NOMO-1 (cell line): ENCODE results near the gene CEP350.
A peak's percentile ranks its signal among the peaks of the same experiment; 100 is the strongest.

Experiments
- DNase-seq, 2 experiments: peaks; one replicate each; lab custom pipeline; 2025; ENCODE audit not compliant: unreplicated experiment in 2 of 2; lab: John Stamatoyannopoulos, UW

The CEP350 gene, protein sequence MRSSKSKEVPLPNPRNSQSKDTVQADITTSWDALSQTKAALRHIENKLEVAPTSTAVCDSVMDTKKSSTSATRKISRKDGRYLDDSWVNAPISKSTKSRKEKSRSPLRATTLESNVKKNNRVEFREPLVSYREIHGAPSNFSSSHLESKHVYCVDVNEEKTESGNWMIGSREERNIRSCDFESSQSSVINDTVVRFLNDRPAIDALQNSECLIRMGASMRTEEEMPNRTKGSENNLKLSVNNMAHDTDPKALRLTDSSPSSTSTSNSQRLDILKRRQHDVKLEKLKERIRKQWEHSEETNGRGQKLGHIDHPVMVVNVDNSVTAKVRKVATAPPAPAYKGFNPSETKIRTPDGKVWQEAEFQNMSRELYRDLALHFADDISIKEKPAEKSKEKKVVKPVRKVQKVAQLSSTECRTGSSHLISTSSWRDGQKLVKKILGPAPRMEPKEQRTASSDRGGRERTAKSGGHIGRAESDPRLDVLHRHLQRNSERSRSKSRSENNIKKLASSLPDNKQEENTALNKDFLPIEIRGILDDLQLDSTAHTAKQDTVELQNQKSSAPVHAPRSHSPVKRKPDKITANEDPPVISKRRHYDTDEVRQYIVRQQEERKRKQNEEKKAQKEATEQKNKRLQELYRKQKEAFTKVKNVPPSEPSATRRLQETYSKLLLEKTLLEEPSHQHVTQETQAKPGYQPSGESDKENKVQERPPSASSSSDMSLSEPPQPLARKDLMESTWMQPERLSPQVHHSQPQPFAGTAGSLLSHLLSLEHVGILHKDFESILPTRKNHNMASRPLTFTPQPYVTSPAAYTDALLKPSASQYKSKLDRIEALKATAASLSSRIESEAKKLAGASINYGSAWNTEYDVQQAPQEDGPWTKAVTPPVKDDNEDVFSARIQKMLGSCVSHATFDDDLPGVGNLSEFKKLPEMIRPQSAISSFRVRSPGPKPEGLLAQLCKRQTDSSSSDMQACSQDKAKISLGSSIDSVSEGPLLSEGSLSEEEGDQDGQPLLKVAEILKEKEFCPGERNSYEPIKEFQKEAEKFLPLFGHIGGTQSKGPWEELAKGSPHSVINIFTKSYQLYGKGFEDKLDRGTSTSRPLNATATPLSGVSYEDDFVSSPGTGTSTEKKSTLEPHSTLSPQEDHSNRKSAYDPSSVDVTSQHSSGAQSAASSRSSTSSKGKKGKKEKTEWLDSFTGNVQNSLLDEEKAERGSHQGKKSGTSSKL (N-terminal part only)

DNA sequence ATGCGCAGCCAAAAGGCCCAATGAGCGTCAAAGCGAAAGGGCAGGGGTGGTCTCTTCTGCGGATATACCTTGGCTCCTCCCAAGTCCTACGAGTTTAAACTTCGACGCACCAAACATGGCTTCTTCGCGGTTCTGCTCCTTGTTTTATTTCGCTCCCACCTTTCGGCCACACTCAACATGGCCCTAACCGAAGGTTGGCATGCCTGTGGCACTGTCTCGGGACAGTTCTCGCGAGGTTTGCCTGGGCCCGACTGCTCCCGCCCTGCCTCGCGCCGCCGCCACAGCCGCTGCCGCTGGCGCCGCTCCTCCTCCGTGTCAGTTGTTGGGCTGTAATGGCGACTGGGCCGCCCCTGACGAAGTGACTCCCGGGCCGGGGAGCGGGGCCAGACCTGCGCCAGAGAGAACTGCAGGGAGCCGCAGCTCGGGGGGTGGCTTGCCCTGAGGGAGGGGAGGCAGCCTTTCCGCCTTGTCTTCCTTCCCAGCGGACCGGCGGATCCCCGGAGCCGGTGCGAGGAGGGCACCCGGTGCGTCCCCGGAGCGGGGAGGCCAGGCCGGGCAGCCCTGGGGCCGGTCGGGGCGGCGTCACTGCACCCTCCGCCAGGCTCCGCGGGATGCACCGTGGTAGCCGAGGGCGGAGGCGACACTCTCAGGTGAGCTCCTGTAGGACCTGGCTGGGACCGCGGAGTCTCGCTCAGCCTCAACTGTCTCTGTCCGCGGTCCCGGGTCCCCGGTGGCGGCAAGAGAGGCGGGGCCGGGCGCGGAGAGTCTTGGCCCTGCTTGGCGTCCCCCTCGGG, at the start of gene CEP350:
TSS of gene CEP350 (plus strand) at position 318 of the 794 bp plus-strand sequence. CDS start 31,372 bp downstream, outside the sequence.
- peak; percentile 99 for DNase-seq

DNA sequence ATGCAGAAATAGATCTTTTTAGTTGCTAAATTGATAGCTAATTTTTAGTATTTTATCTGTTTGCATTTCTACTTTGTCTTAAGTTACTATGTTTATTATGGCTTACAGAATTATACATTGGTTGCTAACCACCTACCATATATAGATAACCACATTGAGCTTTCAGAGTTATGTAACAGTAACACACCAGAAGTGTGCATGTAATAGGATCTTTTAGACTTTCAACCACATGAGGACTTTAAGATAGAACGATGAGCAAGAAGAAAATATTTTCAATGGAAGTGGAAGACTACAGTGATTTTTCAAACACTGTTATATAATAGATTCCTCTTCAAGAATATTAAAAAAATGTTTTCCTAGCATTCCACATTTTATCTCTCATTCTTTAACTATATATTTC, 43.7 kb upstream of the CEP350 start:
- DNase-seq: peak in 1 of 2 experiments; percentile 72

DNA sequence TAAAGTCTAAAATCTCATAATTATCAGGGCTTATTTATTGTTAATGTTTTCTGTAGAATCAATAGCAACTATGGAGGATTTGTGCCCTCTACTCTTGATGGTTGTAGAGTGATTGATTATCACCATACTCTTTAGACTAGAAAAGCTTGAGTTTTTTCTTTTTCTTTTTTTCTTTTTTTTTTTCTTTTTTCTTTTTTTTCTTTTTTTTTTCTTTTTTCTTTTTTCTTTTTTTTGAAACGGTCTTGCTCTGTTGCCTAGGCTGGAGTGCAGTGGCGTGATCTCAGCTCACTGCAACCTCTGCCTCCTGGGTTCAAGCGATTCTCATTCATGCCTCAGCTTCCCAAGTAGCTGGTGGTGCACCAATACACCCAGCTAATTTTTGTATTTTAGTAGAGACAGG, 42.8 kb upstream of the CEP350 start:
- DNase-seq: no peak

DNA sequence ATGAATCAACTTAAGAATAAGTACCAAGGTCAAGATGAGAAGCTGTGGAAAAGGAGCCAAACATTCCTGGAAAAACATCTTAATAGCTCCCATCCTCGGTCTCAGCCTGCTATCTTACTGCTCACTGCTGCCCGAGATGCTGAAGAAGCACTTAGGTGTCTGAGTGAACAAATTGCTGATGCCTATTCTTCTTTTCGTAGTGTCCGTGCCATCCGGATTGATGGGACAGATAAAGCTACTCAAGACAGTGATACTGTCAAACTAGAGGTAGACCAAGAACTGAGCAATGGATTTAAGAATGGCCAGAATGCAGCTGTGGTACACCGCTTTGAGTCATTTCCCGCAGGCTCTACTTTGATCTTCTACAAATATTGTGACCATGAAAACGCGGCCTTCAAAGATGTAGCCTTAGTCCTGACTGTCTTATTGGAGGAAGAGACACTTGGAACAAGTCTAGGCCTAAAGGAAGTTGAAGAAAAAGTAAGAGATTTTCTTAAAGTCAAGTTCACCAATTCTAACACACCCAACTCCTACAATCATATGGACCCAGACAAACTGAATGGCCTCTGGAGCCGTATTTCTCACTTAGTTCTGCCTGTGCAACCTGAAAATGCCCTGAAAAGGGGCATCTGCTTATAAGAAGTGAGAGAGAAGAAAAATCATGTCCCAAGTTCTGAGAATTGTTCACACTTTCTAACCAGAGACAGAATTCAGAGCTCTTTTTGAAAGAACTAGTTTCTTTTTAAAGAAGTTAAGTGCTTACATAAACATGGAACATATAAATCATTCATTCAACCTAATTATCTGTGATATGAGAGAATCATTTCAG, 36.8 kb upstream of the CEP350 start:
- no peak for DNase-seq

DNA sequence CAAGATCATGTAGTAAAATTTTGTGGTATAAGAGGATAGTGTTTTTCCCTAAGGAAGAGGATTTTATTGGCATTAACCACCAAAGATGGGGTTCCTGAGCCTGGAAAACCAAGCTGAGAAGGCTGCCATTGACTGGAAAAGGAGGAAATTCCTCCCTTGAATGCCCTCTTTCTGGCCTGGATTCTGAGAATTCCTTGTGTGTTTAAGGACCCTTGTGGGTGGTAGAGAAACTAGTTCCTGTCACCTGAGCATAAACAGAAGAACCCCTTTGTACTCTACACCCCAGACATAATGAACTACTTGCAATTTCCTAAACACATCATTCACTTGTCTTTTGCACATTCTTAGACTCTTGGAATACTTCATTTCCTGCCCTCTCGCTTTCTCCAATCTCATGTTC, 33.1 kb upstream of the CEP350 start:
- DNase-seq: no peak

DNA sequence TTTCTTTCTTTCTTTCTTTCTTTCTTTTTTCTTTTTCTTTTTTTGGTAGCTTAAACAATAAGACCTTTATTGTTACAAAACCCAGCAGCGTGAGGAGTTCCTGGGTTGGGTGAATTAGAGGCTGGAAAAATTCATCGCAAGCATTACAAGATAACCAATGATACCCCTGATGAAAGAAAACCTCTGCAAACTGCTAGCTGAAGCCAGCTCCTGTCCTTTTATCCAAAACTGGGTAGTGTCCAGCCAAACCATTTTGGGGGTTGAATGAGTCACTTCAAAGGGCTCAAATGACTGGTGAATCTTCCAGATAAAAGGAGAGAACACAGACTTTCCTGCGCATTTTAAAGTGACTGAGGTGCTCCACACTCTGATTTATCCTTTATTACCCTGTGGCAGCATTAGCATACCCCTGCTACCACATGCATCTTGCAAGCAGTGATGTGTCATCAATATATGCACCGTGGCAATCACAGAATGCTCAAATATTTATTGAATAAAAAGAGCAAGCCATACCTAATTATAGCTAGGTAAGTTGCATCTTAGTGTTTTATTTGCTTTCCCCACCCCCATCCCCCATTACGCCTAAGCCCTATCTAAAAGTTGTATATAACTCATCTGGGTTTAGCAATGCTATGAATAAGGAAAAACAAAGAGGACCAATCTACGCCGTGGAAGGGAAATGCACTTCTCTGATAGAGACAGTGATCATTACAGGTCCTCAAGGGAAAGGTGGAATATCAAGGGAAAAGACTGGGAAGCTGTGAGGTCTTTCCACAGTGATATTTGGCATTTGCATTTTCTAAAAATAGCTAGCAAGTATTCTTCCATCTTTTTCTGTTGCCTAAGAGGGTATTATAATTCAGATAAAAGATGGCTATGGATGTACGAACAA, 32.4 kb upstream of the CEP350 start:
- no peak for DNase-seq

DNA sequence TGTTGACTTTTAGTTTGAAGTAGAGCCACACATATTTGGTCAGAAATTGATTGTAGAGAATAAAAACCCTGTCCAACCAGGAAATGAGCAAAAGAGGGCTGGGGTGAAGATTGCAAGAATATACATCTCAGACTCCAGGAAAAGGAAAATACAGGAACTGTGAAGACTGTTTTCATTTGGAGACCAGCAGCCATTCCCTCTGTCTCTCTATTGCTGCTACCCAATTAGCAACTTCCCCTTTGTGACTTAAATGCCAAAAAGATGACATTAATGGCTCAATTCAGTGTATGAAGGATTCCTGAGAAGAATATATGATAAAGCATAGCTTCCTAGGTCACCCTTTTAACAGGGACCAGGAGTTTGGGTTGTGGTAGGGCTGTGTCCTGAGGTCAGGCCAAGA, 31.6 kb upstream of the CEP350 start:
- DNase-seq: peak in 1 of 2 experiments; percentile 56

DNA sequence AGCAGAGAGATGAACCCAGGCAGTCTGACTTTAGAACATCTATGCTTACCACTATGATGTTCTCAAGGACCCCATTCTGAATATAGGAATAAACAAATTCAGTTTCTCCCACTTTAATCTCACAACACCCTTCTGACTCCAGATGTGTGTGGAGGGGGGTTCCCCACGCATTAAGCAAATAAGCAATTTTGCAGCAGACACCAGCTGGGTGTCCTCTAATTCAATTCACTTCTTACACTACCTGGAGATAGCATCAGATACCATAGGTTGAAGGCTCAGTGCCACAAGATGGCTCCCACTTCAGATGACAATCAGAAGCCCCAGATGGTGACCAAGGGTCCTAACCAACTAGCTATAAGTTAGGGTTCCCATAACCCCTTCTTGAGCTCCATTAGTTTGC, 30.3 kb upstream of the CEP350 start:
- no peak for DNase-seq

DNA sequence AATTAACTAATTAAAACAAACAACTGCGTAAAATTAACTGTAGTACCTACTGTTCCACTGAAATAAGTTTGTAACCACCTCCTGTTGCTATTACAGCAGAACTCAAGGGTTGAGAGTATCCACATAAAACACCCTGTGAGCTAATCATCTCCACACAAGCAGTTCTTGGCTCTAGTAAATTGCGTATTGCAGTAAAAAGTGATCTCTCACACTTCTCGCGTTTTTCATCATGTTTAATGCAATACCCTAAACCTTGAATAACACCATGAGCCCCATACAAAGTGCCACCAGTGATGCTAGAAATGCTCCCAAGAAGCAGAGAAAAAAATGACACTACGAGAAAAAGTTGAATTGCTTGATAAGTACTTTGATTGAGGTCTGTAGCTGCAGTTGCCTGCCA, 29.3 kb upstream of the CEP350 start:
- DNase-seq: no peak

DNA sequence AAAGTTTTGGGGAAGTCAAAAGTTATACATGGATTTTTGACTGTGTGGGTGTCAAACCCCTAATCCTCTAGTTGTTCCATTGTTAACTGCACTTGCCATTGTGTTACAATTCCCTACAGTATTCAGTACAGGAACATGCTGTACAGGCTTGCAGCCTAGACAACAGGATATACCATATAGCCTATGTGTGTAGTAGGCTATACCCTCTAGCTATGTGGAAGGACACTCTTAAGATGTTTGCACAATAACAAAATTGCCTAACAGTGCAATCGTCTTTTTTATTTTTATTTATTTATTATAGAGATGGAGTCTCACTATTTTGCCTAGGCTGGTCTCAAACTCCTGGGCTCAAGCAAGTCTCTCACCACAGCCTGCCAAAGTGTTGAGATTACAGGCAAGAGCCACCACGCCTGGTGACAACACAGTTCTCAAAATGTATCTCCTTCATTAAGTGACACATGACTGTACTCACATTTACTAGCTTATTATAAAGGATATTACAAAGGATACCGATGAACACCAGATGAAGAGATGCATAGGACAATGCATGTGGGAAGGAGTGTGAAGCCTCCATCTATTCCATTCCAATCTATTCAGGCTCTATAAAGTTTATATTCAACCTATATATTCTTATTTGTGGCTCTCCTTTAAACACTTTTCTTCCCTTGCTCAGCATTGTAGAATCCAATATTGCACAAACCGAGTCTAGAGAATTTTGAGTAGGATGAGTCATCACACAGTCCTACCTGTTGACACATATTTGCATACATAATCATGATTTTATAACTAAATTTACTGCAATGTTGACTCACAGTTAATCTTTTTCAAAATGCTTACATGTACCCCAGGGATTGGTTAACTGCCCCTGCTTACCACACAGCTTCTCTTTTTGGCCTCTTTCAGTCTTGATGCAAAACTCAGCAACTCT, 28.4 kb upstream of the CEP350 start:
- peak in 1 of 2 experiments; percentile 71 for DNase-seq

DNA sequence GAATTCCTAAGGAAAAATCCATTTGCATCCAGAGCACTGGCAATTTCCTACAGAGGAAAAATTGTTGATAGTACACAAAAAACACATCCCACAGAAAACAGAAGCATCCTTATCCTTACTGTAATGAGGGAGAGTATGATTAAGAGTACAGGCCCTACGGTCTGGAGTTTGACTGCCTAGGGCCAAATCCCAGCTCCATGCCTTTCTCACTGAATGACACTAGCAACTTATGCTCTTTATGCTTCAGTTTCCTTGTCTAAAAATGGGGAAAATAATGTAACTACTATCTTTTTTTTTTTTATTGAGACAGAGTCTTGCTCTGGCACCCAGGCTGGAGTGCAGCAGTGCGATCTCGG, 27.8 kb upstream of the CEP350 start:
- no peak for DNase-seq

DNA sequence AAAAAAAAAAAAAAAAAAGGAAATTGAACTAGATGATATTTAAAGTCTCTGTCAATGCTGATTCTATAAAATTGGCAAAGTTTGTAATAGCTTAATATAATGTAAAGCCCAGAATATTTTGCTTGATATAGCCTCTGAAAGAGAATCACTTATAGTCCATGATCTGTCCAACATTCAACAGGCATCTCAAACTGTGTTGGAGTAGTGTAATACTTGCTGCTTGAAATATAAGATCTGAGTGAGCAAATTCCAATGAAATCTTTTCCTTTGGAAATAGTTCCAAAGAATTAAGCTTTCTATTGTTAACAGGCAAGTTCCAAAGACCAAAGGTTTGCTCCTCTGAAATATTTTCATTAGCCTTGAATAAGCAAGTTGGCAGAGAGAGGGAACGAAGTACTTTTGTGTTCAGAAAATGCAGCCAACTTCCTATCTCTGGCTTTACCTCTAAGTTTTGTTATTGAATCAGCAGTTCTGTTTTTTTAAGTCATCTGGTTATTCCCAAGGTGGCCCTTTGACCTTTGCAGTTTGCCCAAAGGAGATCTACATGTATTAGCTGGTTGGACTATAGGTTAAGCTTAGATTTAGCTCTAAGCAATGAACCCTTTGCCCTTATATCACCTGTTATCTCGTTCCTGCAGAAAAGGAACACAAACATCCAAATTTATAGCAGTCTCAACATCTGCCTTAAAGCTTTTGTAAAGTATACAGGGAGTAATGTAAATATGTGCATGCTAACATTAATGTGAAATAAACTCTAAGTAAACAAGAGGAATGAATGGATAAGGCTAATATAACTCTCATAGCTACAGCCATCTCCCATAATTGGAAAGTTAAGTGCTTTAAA, 24.4 kb upstream of the CEP350 start:
- peak in 1 of 2 experiments; percentile 12 for DNase-seq

DNA sequence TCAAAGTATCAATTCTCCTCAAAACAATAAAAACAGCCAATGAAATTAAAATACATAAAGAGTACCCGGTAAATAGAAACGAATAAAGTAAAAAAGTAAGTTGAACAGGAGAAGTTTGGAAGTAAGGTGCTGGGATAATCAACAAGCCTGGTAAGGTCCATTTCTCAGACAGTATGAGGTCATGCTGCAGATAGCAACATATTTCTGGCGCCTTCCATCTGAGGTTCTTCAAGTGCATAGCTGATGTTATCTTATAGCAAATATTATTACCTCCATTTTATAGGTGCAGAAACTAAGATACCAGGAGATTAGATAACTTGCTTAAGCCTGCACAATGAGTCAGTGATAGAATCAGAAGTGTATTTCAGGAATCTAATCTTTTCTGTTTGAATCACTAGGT, 23.7 kb upstream of the CEP350 start:
- DNase-seq: no peak

DNA sequence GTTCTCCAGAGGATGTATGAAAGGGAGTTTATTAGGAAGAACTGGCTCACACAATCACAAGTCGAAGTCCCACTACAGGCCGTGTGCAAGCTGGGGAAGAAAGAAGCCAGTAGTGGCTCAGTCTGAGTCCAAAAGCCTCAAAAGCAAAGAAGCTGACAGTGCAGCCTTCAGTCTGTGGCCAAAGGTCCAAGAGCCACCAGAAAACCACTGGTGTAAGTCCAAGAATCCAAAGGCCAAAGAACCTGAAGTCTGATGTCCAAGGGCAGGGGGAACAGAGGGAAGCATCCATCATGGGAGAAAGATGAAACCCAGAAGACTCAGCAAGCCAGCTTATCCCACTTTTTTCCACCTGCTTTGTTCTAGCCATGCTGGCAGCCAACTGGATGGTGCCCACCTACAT, 21.4 kb upstream of the CEP350 start:
- DNase-seq: no peak

DNA sequence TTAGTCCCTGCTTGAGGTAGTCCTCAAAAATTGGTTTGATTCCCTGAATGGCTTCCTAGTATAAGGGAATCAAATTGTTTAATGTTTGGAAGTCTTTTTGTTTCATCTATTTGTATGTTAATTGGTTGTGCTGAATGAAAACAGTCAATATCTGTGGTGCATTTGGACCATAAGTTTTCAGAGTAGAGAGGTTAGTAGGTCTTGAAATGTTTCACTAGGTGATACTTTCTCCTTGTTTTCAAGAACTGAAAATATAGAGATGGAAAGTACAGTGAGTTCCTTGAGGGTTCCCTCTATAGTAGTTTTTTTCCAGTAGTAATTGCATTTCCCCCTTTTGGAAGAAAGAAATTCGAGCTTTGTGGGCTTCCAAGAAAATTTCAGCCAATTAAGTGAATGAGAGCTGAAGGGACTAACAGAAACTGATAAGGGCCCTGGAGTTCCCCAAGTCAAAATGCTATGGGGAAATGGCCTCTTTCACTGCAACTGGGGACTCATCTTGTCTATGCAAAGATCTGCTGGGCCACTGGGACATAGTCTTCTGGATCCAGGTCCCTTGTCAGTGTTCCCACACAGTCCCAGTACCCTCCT, 18.6 kb upstream of the CEP350 start:
- DNase-seq: no peak

DNA sequence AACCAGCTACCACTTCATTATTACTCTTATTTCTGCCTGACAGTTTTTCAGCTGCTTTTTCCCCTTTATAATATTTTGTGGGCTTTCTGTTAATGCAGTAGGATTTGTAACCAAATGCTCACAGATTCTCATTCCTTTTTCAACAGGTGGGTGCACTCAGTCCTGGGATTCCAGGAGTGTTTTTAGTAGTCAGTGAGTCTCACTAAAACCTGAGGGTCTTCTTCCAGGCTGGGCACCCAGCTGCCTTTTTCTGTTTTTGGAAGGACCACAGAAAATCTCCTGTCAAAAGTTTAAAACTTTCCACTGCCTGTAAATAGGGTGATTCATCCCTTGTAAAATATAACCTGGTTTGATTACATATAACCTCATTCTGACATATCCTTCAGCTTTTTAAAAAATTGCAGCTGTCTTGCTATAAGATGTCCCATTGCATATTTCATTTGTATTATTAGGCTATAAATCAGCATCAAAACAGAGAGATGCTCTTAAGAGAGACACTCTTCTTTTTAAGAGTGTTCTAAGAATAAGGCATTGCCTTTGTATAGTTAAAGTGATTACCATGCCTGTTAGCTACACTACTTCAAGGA, 16.8 kb upstream of the CEP350 start:
- DNase-seq: no peak
